NCI-H2081 treated with DMSO at 0.1 percent for 48 hours (cell line): ENCODE results near the gene APLP2.
"Not testable (repeated sequence)": the region's sequence is repeated elsewhere in the genome, so short reads cannot be mapped to it uniquely, and the experiment has no call there.

ENCODE experiments used
- DNase-seq: peaks from one replicate; lab custom pipeline; 2025; lab: John Stamatoyannopoulos, UW

APLP2 gene

GRCh38 chr11:130061017-130061416, 8.7 kb upstream of the APLP2 start:
- DNase-seq: no peak

GRCh38 chr11:130062026-130062425, 7.7 kb upstream of the APLP2 start:
- no peak for DNase-seq

- no peak for DNase-seq
Observed at GRCh38 chr11:130063451-130063850, 6.2 kb upstream of the APLP2 start.

GRCh38 chr11:130064596-130064995, 5.1 kb upstream of the APLP2 start:
- DNase-seq: no peak

GRCh38 chr11:130066338-130066737, 3.4 kb upstream of the APLP2 start:
- no peak for DNase-seq

GRCh38 chr11:130068546-130068985, 1.1 kb upstream of the APLP2 start:
- DNase-seq: no peak

- DNase-seq: peak; percentile 53
Observed at GRCh38 chr11:130068986-130069658, 572 bp upstream of the APLP2 start.

GRCh38 chr11:130070109-130070845, 583 bp downstream of the APLP2 start:
- no peak for DNase-seq

- DNase-seq: no peak
Observed at GRCh38 chr11:130070846-130071200, 1.1 kb downstream of the APLP2 start.

GRCh38 chr11:130071211-130071712, 1.6 kb downstream of the APLP2 start:
- no peak for DNase-seq

- no peak for DNase-seq
Observed at GRCh38 chr11:130074736-130075135, 5.0 kb downstream of the APLP2 start.

GRCh38 chr11:130076778-130077481, 7.2 kb downstream of the APLP2 start:
- DNase-seq: no peak

- DNase-seq: no peak
Observed at GRCh38 chr11:130077671-130078070, 8.0 kb downstream of the APLP2 start.

- DNase-seq: no peak
Observed at GRCh38 chr11:130078080-130078479, 8.4 kb downstream of the APLP2 start.

GRCh38 chr11:130085671-130086290, 16.1 kb downstream of the APLP2 start:
- no peak for DNase-seq

GRCh38 chr11:130086669-130087068, 17.0 kb downstream of the APLP2 start:
- DNase-seq: no peak

GRCh38 chr11:130087294-130087926, 17.7 kb downstream of the APLP2 start:
- no peak for DNase-seq

GRCh38 chr11:130088217-130088616, 18.5 kb downstream of the APLP2 start:
- DNase-seq: no peak

GRCh38 chr11:130088919-130089673, 19.4 kb downstream of the APLP2 start:
- no peak for DNase-seq

GRCh38 chr11:130089674-130090073, 20.0 kb downstream of the APLP2 start:
- DNase-seq: no peak

- DNase-seq: not testable (repeated sequence)
Observed at GRCh38 chr11:130090517-130090916, 20.8 kb downstream of the APLP2 start.
